ENCODE measurements around the gene ATG4C. TPM values are rescaled to one million over a fixed set of nuclear protein-coding genes. Genes with fewer than 3 reads are reported as not detected.

ATG4C gene
- total RNA-seq, 1 donor from 2014 or later: 19.9 TPM

- DNase-seq: no peak
These were observed 121.4 kb downstream of the ATG4C start for GRCh38 chr1:62905309-62905708.

- no peak for DNase-seq
These were observed 121.9 kb downstream of the ATG4C start for GRCh38 chr1:62905872-62906271.

GRCh38 chr1:62906428-62906886 lies 122.5 kb downstream of the ATG4C start:
- peak; percentile 7 for DNase-seq

- no peak for DNase-seq
These were observed 124.3 kb downstream of the ATG4C start for GRCh38 chr1:62908168-62908695.

GRCh38 chr1:62912028-62912638 lies 128.2 kb downstream of the ATG4C start:
- DNase-seq: peak; percentile 10

Other genes starting within 250 kb of the ATG4C start
- gene ANGPTL3, start 186.6 kb upstream of the ATG4C start, total RNA-seq: not detected
- 67.9 TPM for gene DOCK7, start 95.7 kb upstream of the ATG4C start, total RNA-seq